Measurements from ENCODE around the gene ADGRV1. TPM values are rescaled to one million over a fixed set of nuclear protein-coding genes. Genes with fewer than 3 reads are reported as not detected.
"Not testable (repeated sequence)": the region's sequence is repeated elsewhere in the genome, so short reads cannot be mapped to it uniquely, and the experiment has no call there.

ADGRV1 gene
- total and polyA plus RNA-seq, 2 donors (not counting 3 experiments of a cell fraction or from before 2014, with no cell fraction given): 0.11 to 0.55 TPM

- ChIA-PET POLR2A (no interaction called here), CTCF (no interaction called here)
- no peaks in the 10 kb centered on the region for H3K9me1 ChIP-seq (replicated peaks; ENCODE audit: control insufficient read depth, extremely low read depth, insufficient read depth, low read length)
- no peak overlapping the region for H3K4me2 ChIP-seq (ENCODE audit: insufficient read depth, low read length)
- no peaks in the 10 kb centered on the region for H3K79me2 ChIP-seq (ENCODE audit: control insufficient read depth, insufficient read depth, low read length)
- H3K36me3 ChIP-seq (ENCODE audit: control insufficient read depth in 2 of 2, extremely low read depth in 1 of 2, insufficient read depth in 2 of 2, low read length in 2 of 2): no peaks in the 10 kb centered on the region
- TF ChIP-seq EZH2 (IDR thresholded peaks at IDR 0.05; ENCODE audit: borderline replicate concordance, low read depth, low read length, severe bottlenecking) (no peak), FOS (IDR thresholded peaks at IDR 0.05; ENCODE audit: borderline replicate concordance, insufficient read depth, low read length) (no peak), GATA2 (IDR thresholded peaks at IDR 0.05; ENCODE audit: insufficient read depth, insufficient read length, low read depth, low read length) (no peak), POLR2A (IDR thresholded peaks at IDR 0.05; ENCODE audit: low read depth, low read length) (no peak)
- intact Hi-C loops (cut with micrococcal nuclease): no loop called here
- H4K20me1 ChIP-seq (replicated peaks; ENCODE audit: control insufficient read depth, extremely low read depth, insufficient read depth, low read length): no peaks in the 10 kb centered on the region
- no peaks in the 10 kb centered on the region for H3K9me3 ChIP-seq (replicated peaks; ENCODE audit: control insufficient read depth, insufficient read depth, low read length)
- no peak overlapping the region for H3K27ac ChIP-seq (ENCODE audit: insufficient read depth, low read depth, low read length)
- peaks cover 3 to 11% of the 10 kb centered on the region in 2 experiments for H3K27me3 ChIP-seq (ENCODE audit: control insufficient read depth in 2 of 2, insufficient read depth in 2 of 2, low read length in 2 of 2)
- no peak overlapping the region for H3K4me3 ChIP-seq (replicated peaks in 1 of 3; ENCODE audit: insufficient read depth in 1 of 3, low read depth in 1 of 3, low read length in 3 of 3)
- DNase-seq (ENCODE audit: low read depth, low spot score) (no peak), FAIRE-seq (no peak)
- dilution Hi-C loops (cut with MboI; ENCODE audit: extremely low pct_ligation_motif_present, low sequenced_read_pairs): no loop called here
- no peak overlapping the region for H2AFZ ChIP-seq (ENCODE audit: low read depth, low read length)
- no peak overlapping the region for H3K9ac ChIP-seq (replicated peaks; ENCODE audit: extremely low read depth, insufficient read depth, low read length)
- H3K4me1 ChIP-seq (ENCODE audit: control insufficient read depth, extremely low read depth, insufficient read depth, low read length): no peaks in the 10 kb centered on the region
- no TSS peak for BruUV-seq (replicated peaks)
Observed at GRCh38 chr5:90575712-90576111, 17.1 kb downstream of the ADGRV1 start.

GRCh38 chr5:90576566-90576965 lies 18.0 kb downstream of the ADGRV1 start:
- H2AFZ ChIP-seq (ENCODE audit: low read depth, low read length); FAIRE-seq; H3K79me2 ChIP-seq (ENCODE audit: control insufficient read depth, insufficient read depth, low read length); DNase-seq (ENCODE audit: low read depth, low spot score); BruUV-seq (replicated peaks); H3K27ac ChIP-seq (ENCODE audit: insufficient read depth, low read depth, low read length); H3K9me1 ChIP-seq (replicated peaks; ENCODE audit: control insufficient read depth, extremely low read depth, insufficient read depth, low read length); H3K4me1 ChIP-seq (ENCODE audit: control insufficient read depth, extremely low read depth, insufficient read depth, low read length); POLR2A ChIA-PET; H3K9me3 ChIP-seq (replicated peaks; ENCODE audit: control insufficient read depth, insufficient read depth, low read length); H3K4me2 ChIP-seq (ENCODE audit: insufficient read depth, low read length); H3K36me3 ChIP-seq (ENCODE audit: control insufficient read depth in 2 of 2, extremely low read depth in 1 of 2, insufficient read depth in 2 of 2, low read length in 2 of 2); H4K20me1 ChIP-seq (replicated peaks; ENCODE audit: control insufficient read depth, extremely low read depth, insufficient read depth, low read length); H3K27me3 ChIP-seq (ENCODE audit: control insufficient read depth in 2 of 2, insufficient read depth in 2 of 2, low read length in 2 of 2); H3K9ac ChIP-seq (replicated peaks; ENCODE audit: extremely low read depth, insufficient read depth, low read length); CTCF ChIA-PET; intact Hi-C loops (cut with micrococcal nuclease); H3K4me3 ChIP-seq (replicated peaks in 1 of 3; ENCODE audit: insufficient read depth in 1 of 3, low read depth in 1 of 3, low read length in 3 of 3); dilution Hi-C loops (cut with MboI; ENCODE audit: extremely low pct_ligation_motif_present, low sequenced_read_pairs): not testable (repeated sequence)

GRCh38 chr5:90579905-90580304 lies 21.3 kb downstream of the ADGRV1 start:
- H4K20me1 ChIP-seq (replicated peaks; ENCODE audit: control insufficient read depth, extremely low read depth, insufficient read depth, low read length); H3K4me1 ChIP-seq (ENCODE audit: control insufficient read depth, extremely low read depth, insufficient read depth, low read length); BruUV-seq (replicated peaks); H3K9me3 ChIP-seq (replicated peaks; ENCODE audit: control insufficient read depth, insufficient read depth, low read length); intact Hi-C loops (cut with micrococcal nuclease); H3K9ac ChIP-seq (replicated peaks; ENCODE audit: extremely low read depth, insufficient read depth, low read length); H3K9me1 ChIP-seq (replicated peaks; ENCODE audit: control insufficient read depth, extremely low read depth, insufficient read depth, low read length); FAIRE-seq; H3K36me3 ChIP-seq (ENCODE audit: control insufficient read depth in 2 of 2, extremely low read depth in 1 of 2, insufficient read depth in 2 of 2, low read length in 2 of 2); H3K79me2 ChIP-seq (ENCODE audit: control insufficient read depth, insufficient read depth, low read length); H3K4me2 ChIP-seq (ENCODE audit: insufficient read depth, low read length); H3K4me3 ChIP-seq (replicated peaks in 1 of 3; ENCODE audit: insufficient read depth in 1 of 3, low read depth in 1 of 3, low read length in 3 of 3); CTCF ChIA-PET; dilution Hi-C loops (cut with MboI; ENCODE audit: extremely low pct_ligation_motif_present, low sequenced_read_pairs); POLR2A ChIA-PET; H3K27me3 ChIP-seq (ENCODE audit: control insufficient read depth in 2 of 2, insufficient read depth in 2 of 2, low read length in 2 of 2); DNase-seq (ENCODE audit: low read depth, low spot score); H2AFZ ChIP-seq (ENCODE audit: low read depth, low read length); H3K27ac ChIP-seq (ENCODE audit: insufficient read depth, low read depth, low read length): not testable (repeated sequence)
